ENCODE data around the gene TSGA10IP.

- no peak for TF ChIP-seq CTCF (IDR thresholded peaks at IDR 0.05)
- no peak for TF ChIP-seq ZFX (IDR thresholded peaks at IDR 0.05; ENCODE audit: borderline replicate concordance)
Observed at GRCh38 chr11:65927904-65928397, 17.3 kb upstream of the TSGA10IP start.

Data from 22Rv1 (cell line).